Bronchial epithelial cell (primary cell): ENCODE results near the gene MYRIP. TPM values are rescaled to one million over a fixed set of nuclear protein-coding genes. Genes with fewer than 3 reads are reported as not detected.
A peak's percentile ranks its signal among the peaks of the same experiment; 100 is the strongest.
"Not testable (repeated sequence)": the region's sequence is repeated elsewhere in the genome, so short reads cannot be mapped to it uniquely, and the experiment has no call there.

Source experiments
- DNase-seq: peaks from one replicate; pipeline ENCODE4 v3.0.0-alpha.2; 2010; ENCODE audit warnings: low read depth
- FAIRE-seq: peaks from 2 replicates; lab custom pipeline; 2011; peaks lifted over from hg19 to GRCh38; lab: Jason Lieb, UNC
- H3K27me3 ChIP-seq: 2 replicates; pipeline ENCODE4 v1.5.1; 2011; ENCODE audit warnings: low read length; ENCODE audit not compliant: control insufficient read depth, insufficient read depth
- H3K36me3 ChIP-seq: 2 replicates; pipeline ENCODE4 v1.5.1; 2011; ENCODE audit warnings: low read length; ENCODE audit not compliant: control insufficient read depth, insufficient read depth
- H3K4me3 ChIP-seq: 2 replicates; pipeline ENCODE4 v1.5.1; 2011; ENCODE audit warnings: mild to moderate bottlenecking, low read depth, low read length, control low read depth
- CTCF ChIP-seq: IDR thresholded peaks from 2 replicates; pipeline ENCODE4 v1.5.1; 2011; ENCODE audit warnings: mild to moderate bottlenecking, moderate library complexity, low read length, control low read depth, inconsistent platforms; ENCODE audit not compliant: insufficient read depth, severe bottlenecking
- total RNA-seq: library from RNA; depleted of rRNA; stranded (reverse); fragments of >200 nt; gene quantifications from 2 replicates; pipeline ENCODE4 v1.2.1, GENCODE V29; 2014

Gene MYRIP
- total RNA-seq, 1 donor from 2014 or later: not detected

- H3K36me3 ChIP-seq: no peaks in the 10 kb centered on the region
- peaks cover 6% of the 10 kb centered on the region for H3K27me3 ChIP-seq
- DNase-seq (no peak), FAIRE-seq (no peak)
- no peak overlapping the region for H3K4me3 ChIP-seq
- TF ChIP-seq CTCF: no peak
These were observed 273.7 kb downstream of the MYRIP start for GRCh38 chr3:40083066-40083465.

GRCh38 chr3:40084424-40084823 is 275.0 kb downstream of the MYRIP start:
- not testable (repeated sequence) for DNase-seq, FAIRE-seq, H3K36me3 ChIP-seq, H3K27me3 ChIP-seq, H3K4me3 ChIP-seq

- DNase-seq: peak; percentile 38
- peaks cover 6% of the 10 kb centered on the region for H3K27me3 ChIP-seq
- peak; percentile 32 for FAIRE-seq
- TF ChIP-seq CTCF: no peak
- H3K4me3 ChIP-seq: no peak overlapping the region
- H3K36me3 ChIP-seq: no peaks in the 10 kb centered on the region
These were observed 277.8 kb downstream of the MYRIP start for GRCh38 chr3:40086890-40087883.

- no peak for TF ChIP-seq CTCF
- Histone ChIP-seq H3K36me3 (no peaks in the 10 kb centered on the region), H3K27me3 (peaks cover 6% of the 10 kb centered on the region), H3K4me3 (no peak overlapping the region)
- DNase-seq (no peak), FAIRE-seq (no peak)
These were observed 279.2 kb downstream of the MYRIP start for GRCh38 chr3:40088527-40089170.

- Histone ChIP-seq H3K36me3 (no peaks in the 10 kb centered on the region), H3K27me3 (no peaks in the 10 kb centered on the region), H3K4me3 (no peak overlapping the region)
- DNase-seq: peak; percentile 86
- TF ChIP-seq CTCF: no peak
- no peak for FAIRE-seq
These were observed 287.3 kb downstream of the MYRIP start for GRCh38 chr3:40096661-40097111.
